ENCODE data around the gene BHMT.
"Not testable (repeated sequence)": the region's sequence is repeated elsewhere in the genome, so short reads cannot be mapped to it uniquely, and the experiment has no call there.

Gene BHMT

GRCh38 chr5:79168031-79168430 lies 56.4 kb downstream of the BHMT start:
- DNase-seq (ENCODE audit: extremely low read depth in 1 of 2, low read depth in 1 of 2) = no peak

GRCh38 chr5:79170661-79171060 lies 59.1 kb downstream of the BHMT start:
- no peak for DNase-seq (ENCODE audit: extremely low read depth in 1 of 2, low read depth in 1 of 2)

GRCh38 chr5:79171635-79172245 lies 60.1 kb downstream of the BHMT start:
- no peak for DNase-seq (ENCODE audit: extremely low read depth in 1 of 2, low read depth in 1 of 2)

GRCh38 chr5:79172269-79172668 lies 60.7 kb downstream of the BHMT start:
- DNase-seq (ENCODE audit: extremely low read depth in 1 of 2, low read depth in 1 of 2) = no peak

GRCh38 chr5:79173626-79174025 lies 62.0 kb downstream of the BHMT start:
- DNase-seq (ENCODE audit: extremely low read depth in 1 of 2, low read depth in 1 of 2) = no peak

- not testable (repeated sequence) for DNase-seq (ENCODE audit: extremely low read depth in 1 of 2, low read depth in 1 of 2)
These were observed 68.8 kb downstream of the BHMT start for GRCh38 chr5:79180449-79180848.

GRCh38 chr5:79181419-79182022 lies 69.9 kb downstream of the BHMT start:
- DNase-seq (ENCODE audit: extremely low read depth in 1 of 2, low read depth in 1 of 2) = no peak
